Measurements from ENCODE around the gene CUX1. TPM values are rescaled to one million over a fixed set of nuclear protein-coding genes. Genes with fewer than 3 reads are reported as not detected.

The CUX1 gene
- total and polyA plus RNA-seq, 12 donors: 34.5 to 176 (median 145) TPM

GRCh38 chr7:102115931-102116330, 298.5 kb downstream of the CUX1 start:
- no peak for DNase-seq
- intact Hi-C loops (cut with DNase I): loop anchor here in 1 of 10 donors (10.0 kb wide), 1 partner anchor 119 kb away; no protein-coding TSS in a partner anchor
- peaks cover 0 to 89% (median 18%) of the 10 kb centered on the region in 9 donors for H3K36me3 ChIP-seq
- no peak overlapping the region for H3K27ac ChIP-seq
- H3K9me3 ChIP-seq: no peaks in the 10 kb centered on the region
- H3K27me3 ChIP-seq: no peaks in the 10 kb centered on the region
- H3K4me1 ChIP-seq: peaks cover 0 to 6% (median 0%) of the 10 kb centered on the region in 9 donors
- no peak for TF ChIP-seq CTCF (IDR thresholded peaks at IDR 0.05)
- ATAC-seq: no peak
- no peak overlapping the region for H3K4me3 ChIP-seq
- 95 to 96% methylated on average over 15 of the region's 15 CpGs for WGBS, 2 donors

GRCh38 chr7:102117743-102118142, 300.3 kb downstream of the CUX1 start:
- H3K27ac ChIP-seq: peak overlapping the region in 3 of 10 donors; percentile 39 to 60 (median 58)
- no peak for TF ChIP-seq CTCF (IDR thresholded peaks at IDR 0.05)
- ATAC-seq (peak in 3 of 8 donors; percentile 36 to 46 (median 38)), DNase-seq (no peak)
- 84 to 93% methylated on average over 6 of the region's 6 CpGs for WGBS, 2 donors
- no peaks in the 10 kb centered on the region for H3K9me3 ChIP-seq
- H3K4me1 ChIP-seq: peaks cover 0 to 24% (median 4%) of the 10 kb centered on the region in 9 donors
- no peaks in the 10 kb centered on the region for H3K27me3 ChIP-seq
- intact Hi-C loops (cut with DNase I): loop anchor here in 1 of 10 donors (10.0 kb wide), 1 partner anchor 117 kb away; no protein-coding TSS in a partner anchor
- peaks cover 0 to 78% (median 17%) of the 10 kb centered on the region in 9 donors for H3K36me3 ChIP-seq
- H3K4me3 ChIP-seq: no peak overlapping the region

GRCh38 chr7:102119213-102119651, 301.8 kb downstream of the CUX1 start:
- H3K27me3 ChIP-seq: no peaks in the 10 kb centered on the region
- intact Hi-C loops (cut with DNase I): loop anchor here in 1 of 10 donors (10.0 kb wide), 1 partner anchor 116 kb away; no protein-coding TSS in a partner anchor
- DNase-seq (no peak), ATAC-seq (peak in 5 of 8 donors; percentile 19 to 63 (median 39))
- peaks cover 0 to 26% (median 4%) of the 10 kb centered on the region in 9 donors for H3K4me1 ChIP-seq
- peak overlapping the region in 5 of 10 donors; percentile 8 to 58 (median 34) for H3K27ac ChIP-seq
- no peak overlapping the region for H3K4me3 ChIP-seq
- no peaks in the 10 kb centered on the region for H3K9me3 ChIP-seq
- 73 to 76% methylated on average over 14 of the region's 14 CpGs for WGBS, 2 donors
- peaks cover 0 to 69% (median 17%) of the 10 kb centered on the region in 9 donors for H3K36me3 ChIP-seq
- TF ChIP-seq CTCF (IDR thresholded peaks at IDR 0.05): no peak

- ATAC-seq: no peak
- WGBS, 2 donors: 92 to 95% methylated on average over 7 of the region's 7 CpGs
- H3K9me3 ChIP-seq: no peaks in the 10 kb centered on the region
- intact Hi-C loops (cut with DNase I): loop anchor here in 3 of 10 donors (2.0 to 10.0 kb wide), 3 partner anchors 67 to 305 kb away; partner anchors contain the start of gene CUX1 (in 1 of the 3)
- peaks cover 0 to 26% (median 4%) of the 10 kb centered on the region in 9 donors for H3K4me1 ChIP-seq
- peak overlapping the region in 4 of 10 donors; percentile 4 to 58 (median 24) for H3K27ac ChIP-seq
- no peak overlapping the region for H3K4me3 ChIP-seq
- H3K27me3 ChIP-seq: no peaks in the 10 kb centered on the region
- H3K36me3 ChIP-seq: peaks cover 0 to 69% (median 17%) of the 10 kb centered on the region in 9 donors
- DNase-seq: no peak
- TF ChIP-seq CTCF (IDR thresholded peaks at IDR 0.05): no peak
These were observed 302.5 kb downstream of the CUX1 start for GRCh38 chr7:102119925-102120324.

All from heart right ventricle (tissue), 16 donors.